ENCODE data around the gene OGT. TPM values are rescaled to one million over a fixed set of nuclear protein-coding genes. Genes with fewer than 3 reads are reported as not detected.
"Not testable (repeated sequence)": the region's sequence is repeated elsewhere in the genome, so short reads cannot be mapped to it uniquely, and the experiment has no call there.

The OGT gene
- total RNA-seq, 1 experiment from 2014 or later = 191 TPM

- H3K36me3 Mint-ChIP-seq (ENCODE audit: insufficient read depth, unreplicated experiment) = peaks cover 19% of the 10 kb centered on the region
- H3K9me3 Mint-ChIP-seq (ENCODE audit: low read depth, unreplicated experiment) = no peaks in the 10 kb centered on the region
- H3K27me3 Mint-ChIP-seq (ENCODE audit: unreplicated experiment) = no peaks in the 10 kb centered on the region
- BruUV-seq (replicated peaks) = no TSS peak
- CTCF ChIA-PET = no interaction called here
- intact Hi-C loops (cut with micrococcal nuclease; ENCODE audit: unreplicated experiment) = no loop called here
- no peak overlapping the region for H3K4me3 Mint-ChIP-seq (ENCODE audit: low read depth, unreplicated experiment)
- H3K4me1 Mint-ChIP-seq (ENCODE audit: low read depth, unreplicated experiment) = no peaks in the 10 kb centered on the region
- H3K27ac Mint-ChIP-seq (ENCODE audit: unreplicated experiment) = no peak overlapping the region
- no peak for DNase-seq
- TF ChIP-seq CTCF (IDR thresholded peaks at IDR 0.05; ENCODE audit: unreplicated experiment) = no peak
These were observed 54.0 kb downstream of the OGT start for GRCh38 chrX:71586929-71587328.

GRCh38 chrX:71593210-71593609 is 60.3 kb downstream of the OGT start:
- intact Hi-C loops (cut with micrococcal nuclease; ENCODE audit: unreplicated experiment) = not testable (repeated sequence)

DNA sequence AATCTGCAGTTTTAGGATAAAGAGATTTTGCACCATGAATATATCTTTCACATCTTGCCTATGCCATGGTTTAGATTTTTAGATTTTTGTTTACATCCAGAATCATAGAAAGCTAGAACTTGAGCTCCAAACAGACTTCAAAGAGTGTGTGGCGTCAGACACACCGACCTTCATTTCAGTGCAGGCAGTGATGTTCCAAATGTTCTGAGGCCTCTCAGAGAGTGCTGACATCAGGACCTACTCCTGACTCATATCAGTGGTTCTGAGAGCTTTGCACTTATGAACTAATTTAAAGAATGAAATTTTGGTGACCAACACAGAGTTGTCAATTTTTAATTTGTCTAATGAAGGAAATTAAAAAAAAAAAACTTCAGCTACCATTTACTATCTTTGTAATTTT is 67.1 kb downstream of the OGT start:
- intact Hi-C loops (cut with micrococcal nuclease; ENCODE audit: unreplicated experiment) = no loop called here
- Mint-ChIP-seq H3K36me3 (ENCODE audit: insufficient read depth, unreplicated experiment) (peaks cover 35% of the 10 kb centered on the region), H3K4me1 (ENCODE audit: low read depth, unreplicated experiment) (no peaks in the 10 kb centered on the region), H3K27me3 (ENCODE audit: unreplicated experiment) (no peaks in the 10 kb centered on the region), H3K9me3 (ENCODE audit: low read depth, unreplicated experiment) (no peaks in the 10 kb centered on the region), H3K4me3 (ENCODE audit: low read depth, unreplicated experiment) (no peak overlapping the region), H3K27ac (ENCODE audit: unreplicated experiment) (no peak overlapping the region)
- no peak for DNase-seq
- CTCF ChIA-PET = no interaction called here
- BruUV-seq (replicated peaks) = no TSS peak
- TF ChIP-seq CTCF (IDR thresholded peaks at IDR 0.05; ENCODE audit: unreplicated experiment) = no peak

More at GRCh38 chrX:71593210-71593609, 60.3 kb downstream of the OGT start:
- H3K27me3 Mint-ChIP-seq (ENCODE audit: unreplicated experiment); CTCF ChIA-PET; BruUV-seq (replicated peaks); H3K9me3 Mint-ChIP-seq (ENCODE audit: low read depth, unreplicated experiment); H3K4me3 Mint-ChIP-seq (ENCODE audit: low read depth, unreplicated experiment); H3K27ac Mint-ChIP-seq (ENCODE audit: unreplicated experiment); DNase-seq; H3K4me1 Mint-ChIP-seq (ENCODE audit: low read depth, unreplicated experiment): not testable (repeated sequence)
- H3K36me3 Mint-ChIP-seq (ENCODE audit: insufficient read depth, unreplicated experiment) = peaks cover 19% of the 10 kb centered on the region

DNA sequence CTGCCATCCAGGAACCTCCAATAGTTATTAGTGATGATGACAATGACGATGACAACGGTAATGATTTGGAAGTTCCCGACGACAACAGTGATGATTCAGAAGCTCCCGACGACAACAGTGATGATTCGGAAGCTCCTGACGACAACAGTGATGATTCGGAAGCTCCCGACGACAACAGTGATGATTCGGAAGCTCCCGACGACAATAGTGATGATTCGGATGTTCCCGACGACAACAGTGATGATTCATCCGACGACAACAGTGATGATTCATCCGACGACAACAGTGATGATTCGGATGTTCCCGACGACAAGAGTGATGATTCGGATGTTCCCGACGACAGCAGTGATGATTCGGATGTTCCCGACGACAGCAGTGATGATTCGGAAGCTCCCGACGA is 70.7 kb downstream of the OGT start:
- no peak for DNase-seq
- H3K27me3 Mint-ChIP-seq (ENCODE audit: unreplicated experiment) = no peaks in the 10 kb centered on the region
- no peaks in the 10 kb centered on the region for H3K9me3 Mint-ChIP-seq (ENCODE audit: low read depth, unreplicated experiment)
- no TSS peak for BruUV-seq (replicated peaks)
- peaks cover 50% of the 10 kb centered on the region for H3K36me3 Mint-ChIP-seq (ENCODE audit: insufficient read depth, unreplicated experiment)
- intact Hi-C loops (cut with micrococcal nuclease; ENCODE audit: unreplicated experiment) = no loop called here
- no peak overlapping the region for H3K4me3 Mint-ChIP-seq (ENCODE audit: low read depth, unreplicated experiment)
- no peaks in the 10 kb centered on the region for H3K4me1 Mint-ChIP-seq (ENCODE audit: low read depth, unreplicated experiment)
- TF ChIP-seq CTCF (IDR thresholded peaks at IDR 0.05; ENCODE audit: unreplicated experiment) = no peak
- H3K27ac Mint-ChIP-seq (ENCODE audit: unreplicated experiment) = no peak overlapping the region
- CTCF ChIA-PET = no interaction called here

- no peak for DNase-seq
- no peaks in the 10 kb centered on the region for H3K9me3 Mint-ChIP-seq (ENCODE audit: low read depth, unreplicated experiment)
These were observed 71.2 kb downstream of the OGT start for GRCh38 chrX:71604141-71604540.

More at GRCh38 chrX:71604141-71604540, 71.2 kb downstream of the OGT start:
- intact Hi-C loops (cut with micrococcal nuclease; ENCODE audit: unreplicated experiment) = no loop called here
- no peak for TF ChIP-seq CTCF (IDR thresholded peaks at IDR 0.05; ENCODE audit: unreplicated experiment)
- Mint-ChIP-seq H3K27ac (ENCODE audit: unreplicated experiment) (no peak overlapping the region), H3K27me3 (ENCODE audit: unreplicated experiment) (no peaks in the 10 kb centered on the region), H3K4me1 (ENCODE audit: low read depth, unreplicated experiment) (no peaks in the 10 kb centered on the region), H3K4me3 (ENCODE audit: low read depth, unreplicated experiment) (no peak overlapping the region), H3K36me3 (ENCODE audit: insufficient read depth, unreplicated experiment) (peaks cover 56% of the 10 kb centered on the region)
- no TSS peak for BruUV-seq (replicated peaks)
- CTCF ChIA-PET = interaction anchor here (0.5 kb wide), 1 partner anchor 321 kb away, joined by 3 read pairs; the partner anchor contains the start of gene NONO
